Osteocyte (in vitro differentiated cells): ENCODE data around the gene FOLR1. TPM values are rescaled to one million over a fixed set of nuclear protein-coding genes. Genes with fewer than 3 reads are reported as not detected.

Experiments
- DNase-seq: peaks from one replicate; pipeline ENCODE4 v3.0.0; 2021; ENCODE audit warnings: mixed read lengths; ENCODE audit not compliant: unreplicated experiment; ENCODE audit errors: extremely low spot score
- H3K27ac Mint-ChIP-seq: one replicate; pipeline ENCODE4 v1.8.0; 2021; ENCODE audit warnings: mild to moderate bottlenecking, mixed read lengths; ENCODE audit not compliant: unreplicated experiment
- H3K27me3 Mint-ChIP-seq: one replicate; pipeline ENCODE4 v1.8.0; 2021; ENCODE audit warnings: mixed read lengths; ENCODE audit not compliant: unreplicated experiment
- H3K36me3 Mint-ChIP-seq: one replicate; pipeline ENCODE4 v1.8.0; 2021; ENCODE audit warnings: mixed read lengths; ENCODE audit not compliant: unreplicated experiment
- H3K4me1 Mint-ChIP-seq: one replicate; pipeline ENCODE4 v1.8.0; 2021; ENCODE audit warnings: mixed read lengths; ENCODE audit not compliant: unreplicated experiment
- H3K4me3 Mint-ChIP-seq: one replicate; pipeline ENCODE4 v1.8.0; 2021; ENCODE audit warnings: mild to moderate bottlenecking, moderate library complexity, mixed read lengths; ENCODE audit not compliant: unreplicated experiment
- H3K9me3 Mint-ChIP-seq: one replicate; pipeline ENCODE4 v1.8.0; 2021; ENCODE audit warnings: mixed read lengths; ENCODE audit not compliant: unreplicated experiment
- CTCF ChIP-seq: fragments of 200-600 bp; sonication (generic); IDR thresholded peaks from 2 replicates; pipeline ENCODE4 v1.5.0; 2021; ENCODE audit warnings: antibody characterized with exemption, mild to moderate bottlenecking, moderate library complexity
- total RNA-seq: library from RNA; stranded (reverse); gene quantifications from 2 replicates; pipeline ENCODE4 v1.2.1, GENCODE V29; 2021

FOLR1 gene
- total RNA-seq, 1 donor from 2014 or later, result not detected

GRCh38 chr11:72220696-72221363, 28.9 kb downstream of the FOLR1 start:
- Mint-ChIP-seq H3K9me3 (no peaks in the 10 kb centered on the region), H3K27ac (no peak overlapping the region), H3K4me1 (peaks cover 19% of the 10 kb centered on the region), H3K4me3 (no peak overlapping the region), H3K36me3 (no peaks in the 10 kb centered on the region), H3K27me3 (peaks cover 25% of the 10 kb centered on the region)
- DNase-seq, result peak; percentile 75
- no peak for TF ChIP-seq CTCF

GRCh38 chr11:72221386-72222075, 29.6 kb downstream of the FOLR1 start:
- H3K36me3 Mint-ChIP-seq, result no peaks in the 10 kb centered on the region
- peaks cover 19% of the 10 kb centered on the region for H3K27me3 Mint-ChIP-seq
- H3K27ac Mint-ChIP-seq, result no peak overlapping the region
- DNase-seq, result peak; percentile 77
- H3K4me1 Mint-ChIP-seq, result peaks cover 26% of the 10 kb centered on the region
- no peaks in the 10 kb centered on the region for H3K9me3 Mint-ChIP-seq
- H3K4me3 Mint-ChIP-seq, result no peak overlapping the region
- no peak for TF ChIP-seq CTCF

GRCh38 chr11:72222106-72222891, 30.4 kb downstream of the FOLR1 start:
- TF ChIP-seq CTCF, result no peak
- Mint-ChIP-seq H3K27me3 (peaks cover 13% of the 10 kb centered on the region), H3K4me1 (peaks cover 33% of the 10 kb centered on the region), H3K9me3 (no peaks in the 10 kb centered on the region), H3K27ac (peak overlapping the region; percentile 93), H3K4me3 (peak overlapping the region; percentile 84), H3K36me3 (no peaks in the 10 kb centered on the region)
- DNase-seq, result peak; percentile 68

GRCh38 chr11:72222907-72223614, 31.1 kb downstream of the FOLR1 start:
- Mint-ChIP-seq H3K36me3 (no peaks in the 10 kb centered on the region), H3K27ac (peak overlapping the region; percentile 93), H3K9me3 (no peaks in the 10 kb centered on the region), H3K27me3 (peaks cover 8% of the 10 kb centered on the region), H3K4me1 (peaks cover 41% of the 10 kb centered on the region), H3K4me3 (peak overlapping the region; percentile 84)
- DNase-seq, result peak; percentile 98
- TF ChIP-seq CTCF, result peak; percentile 60
